GM12864 (cell line): Measurements from ENCODE around the gene TPRN.

Experiments
- DNase-seq: peaks from one replicate; pipeline ENCODE4 v3.0.0-alpha.2; 2011; ENCODE audit warnings: low read depth
- H3K4me3 ChIP-seq: 2 replicates; pipeline ENCODE4 v1.5.1; 2011; ENCODE audit warnings: mild to moderate bottlenecking, low read depth, low read length, control low read depth
- TF ChIP-seq, protein P1 (sequence below): IDR thresholded peaks from 2 replicates; pipeline ENCODE4 v1.5.1; 2011; ENCODE audit warnings: low read depth, mild to moderate bottlenecking, moderate library complexity, low read length, control low read depth, inconsistent platforms; ENCODE audit errors: missing control alignments

The TPRN gene

DNA sequence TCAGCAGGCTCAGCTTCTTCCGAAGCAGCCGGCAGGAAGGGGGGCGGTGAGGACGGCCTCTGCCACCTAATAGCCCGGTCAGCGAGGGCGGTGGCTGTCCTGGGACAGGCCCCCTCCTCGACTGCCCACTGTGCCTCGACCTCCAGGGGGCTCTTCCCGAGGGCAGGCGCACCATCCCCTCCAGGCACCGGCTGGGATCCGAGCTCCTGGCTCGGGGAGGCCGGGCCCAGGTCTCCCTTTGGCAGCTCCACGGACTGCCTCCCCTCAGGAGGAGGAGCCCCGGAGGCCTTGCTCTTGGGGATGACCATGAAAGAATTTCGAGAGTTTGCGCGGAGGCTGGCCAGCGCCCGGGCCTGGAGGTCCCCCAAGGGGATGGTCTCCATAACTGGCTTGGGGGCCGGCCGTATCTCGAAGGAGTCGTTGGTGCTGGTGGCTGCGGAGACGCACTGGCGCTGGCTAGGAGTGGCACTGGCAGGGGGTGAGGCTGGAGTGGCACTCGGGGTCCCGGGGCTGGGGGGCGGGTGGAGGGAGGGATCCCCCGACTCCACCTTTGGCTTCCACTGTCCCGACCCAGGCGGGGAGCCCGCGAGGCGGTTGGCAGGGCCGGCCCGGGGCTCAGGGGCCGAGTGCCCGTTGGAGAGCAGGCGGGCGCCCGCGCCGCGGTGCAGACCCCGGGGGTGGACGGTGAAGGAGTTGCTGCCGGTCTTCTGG, 975 bp downstream of the TPRN start:
- peak overlapping the region; percentile 67 for H3K4me3 ChIP-seq
- no peak for DNase-seq
- TF ChIP-seq, protein P1, sequence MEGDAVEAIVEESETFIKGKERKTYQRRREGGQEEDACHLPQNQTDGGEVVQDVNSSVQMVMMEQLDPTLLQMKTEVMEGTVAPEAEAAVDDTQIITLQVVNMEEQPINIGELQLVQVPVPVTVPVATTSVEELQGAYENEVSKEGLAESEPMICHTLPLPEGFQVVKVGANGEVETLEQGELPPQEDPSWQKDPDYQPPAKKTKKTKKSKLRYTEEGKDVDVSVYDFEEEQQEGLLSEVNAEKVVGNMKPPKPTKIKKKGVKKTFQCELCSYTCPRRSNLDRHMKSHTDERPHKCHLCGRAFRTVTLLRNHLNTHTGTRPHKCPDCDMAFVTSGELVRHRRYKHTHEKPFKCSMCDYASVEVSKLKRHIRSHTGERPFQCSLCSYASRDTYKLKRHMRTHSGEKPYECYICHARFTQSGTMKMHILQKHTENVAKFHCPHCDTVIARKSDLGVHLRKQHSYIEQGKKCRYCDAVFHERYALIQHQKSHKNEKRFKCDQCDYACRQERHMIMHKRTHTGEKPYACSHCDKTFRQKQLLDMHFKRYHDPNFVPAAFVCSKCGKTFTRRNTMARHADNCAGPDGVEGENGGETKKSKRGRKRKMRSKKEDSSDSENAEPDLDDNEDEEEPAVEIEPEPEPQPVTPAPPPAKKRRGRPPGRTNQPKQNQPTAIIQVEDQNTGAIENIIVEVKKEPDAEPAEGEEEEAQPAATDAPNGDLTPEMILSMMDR: no peak

DNA sequence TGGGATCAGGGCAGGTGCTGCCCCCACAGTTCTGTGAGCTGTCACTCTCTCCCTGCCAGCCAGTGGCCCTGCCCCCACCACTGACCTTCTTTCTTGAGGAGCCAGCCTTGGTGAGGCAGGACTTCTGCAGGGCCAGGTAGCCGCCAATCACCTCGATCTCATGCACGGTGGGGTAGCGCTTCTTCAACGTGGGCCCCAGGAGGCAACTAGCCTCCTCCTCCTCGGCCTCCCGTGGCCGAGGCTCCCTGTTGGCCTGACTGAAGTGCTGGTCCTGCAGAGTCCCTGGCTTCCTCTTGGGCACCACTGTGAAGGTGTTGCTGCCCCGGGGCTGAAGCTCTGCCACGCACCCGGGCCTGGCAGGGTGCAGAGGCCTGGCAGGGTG, 1.6 kb downstream of the TPRN start:
- no peak overlapping the region for H3K4me3 ChIP-seq
- TF ChIP-seq, protein P1: no peak

DNA sequence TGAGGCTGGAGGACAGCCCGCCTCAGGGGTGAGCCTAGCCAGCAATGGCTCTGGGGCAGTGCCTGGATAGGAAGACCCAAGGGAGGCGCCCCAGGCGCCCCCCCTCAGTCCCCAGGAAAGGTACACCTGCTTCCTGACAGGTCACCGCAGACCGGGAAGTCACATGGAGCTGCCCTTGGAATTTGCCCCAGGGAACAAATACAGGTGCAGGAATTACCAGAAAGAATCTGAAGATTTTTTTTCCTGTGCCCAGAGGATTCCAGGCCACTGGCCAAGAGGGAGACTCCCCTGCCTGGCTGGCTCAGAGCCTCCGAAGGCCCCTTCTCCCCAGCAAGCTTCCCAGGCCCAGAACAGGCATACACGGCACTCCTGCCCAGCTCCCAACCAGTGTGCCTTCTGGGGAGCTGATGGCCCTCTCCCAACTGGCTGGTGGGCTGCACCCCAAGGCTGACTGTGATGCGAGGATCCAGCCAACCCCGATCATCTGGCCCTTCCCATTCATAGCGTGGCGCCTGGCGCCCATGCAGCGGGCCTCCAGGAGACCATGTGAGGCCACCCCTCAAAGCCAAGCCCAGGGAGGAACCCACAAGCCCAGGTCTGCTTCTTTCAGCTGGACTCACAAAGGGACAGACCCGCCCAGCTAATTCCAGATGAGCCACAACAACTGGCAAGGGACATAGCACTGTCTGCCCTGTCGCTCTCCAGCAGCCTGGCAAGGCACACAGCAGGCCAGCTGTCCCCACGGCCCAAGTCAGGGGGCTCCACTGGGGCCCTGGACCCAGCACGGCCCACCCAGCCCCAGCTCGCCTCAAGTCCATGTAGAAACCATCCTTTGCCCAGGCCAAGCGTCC, 2.3 kb downstream of the TPRN start:
- TF ChIP-seq, protein P1: no peak
- no peak for DNase-seq
- no peak overlapping the region for H3K4me3 ChIP-seq

More for the DNA sequence above, 1.6 kb downstream of the TPRN start:
- no peak for DNase-seq

DNA sequence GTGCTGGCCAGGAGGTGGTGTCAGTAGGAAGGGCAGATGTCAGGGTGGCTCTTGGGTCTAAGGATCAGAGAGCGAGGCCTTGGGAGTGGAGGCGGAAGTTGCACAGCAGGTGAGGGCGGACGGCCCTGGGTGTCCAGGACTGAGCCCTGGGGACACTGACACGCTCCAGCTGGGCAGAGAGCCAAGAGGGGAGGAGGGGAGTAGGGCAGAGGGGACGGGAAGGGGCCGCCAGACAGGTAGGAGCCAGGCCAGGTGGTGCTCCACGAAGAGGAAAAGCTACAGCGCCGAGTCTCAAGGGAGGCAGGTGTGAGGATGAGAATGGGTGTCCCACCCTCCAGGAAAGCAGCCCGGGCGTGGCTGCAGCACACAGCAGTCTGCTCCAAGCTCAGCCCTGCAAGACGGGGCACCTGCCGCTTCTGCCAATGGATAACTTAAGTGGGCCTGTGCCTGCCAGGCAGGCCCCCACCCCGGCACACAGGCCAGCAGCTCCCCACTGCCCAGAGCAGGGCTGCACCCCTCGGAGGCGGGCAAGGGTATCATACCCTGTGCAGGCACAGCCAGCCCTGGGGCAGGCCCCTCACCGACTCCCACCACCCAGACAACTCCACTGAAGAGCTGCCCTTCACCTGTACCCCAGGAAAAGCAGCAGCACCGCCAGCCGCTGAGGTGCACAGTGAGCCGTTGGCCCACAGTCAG, 4.9 kb downstream of the TPRN start:
- DNase-seq: no peak
- TF ChIP-seq, protein P1: no peak
- no peak overlapping the region for H3K4me3 ChIP-seq

DNA sequence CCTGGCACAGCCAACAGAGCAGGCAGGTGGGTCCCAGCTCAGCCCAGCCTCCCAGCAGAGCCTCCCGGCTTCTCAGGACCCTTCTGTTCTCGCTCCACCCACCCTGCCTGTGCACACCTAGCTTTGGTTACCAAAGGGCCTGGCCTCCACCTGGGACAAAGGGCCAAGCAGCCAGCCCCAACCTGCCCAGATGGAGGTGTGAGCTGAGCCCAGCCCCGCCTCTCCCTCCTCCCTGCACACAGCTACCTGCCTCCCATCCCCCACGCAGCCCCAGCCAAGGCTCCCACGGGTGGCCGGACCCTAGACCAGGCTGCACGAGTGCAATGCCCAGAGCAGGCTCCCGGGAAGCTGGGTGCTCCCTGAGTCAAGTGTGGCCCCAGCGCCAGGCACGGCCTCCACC, 5.6 kb downstream of the TPRN start:
- H3K4me3 ChIP-seq: no peak overlapping the region
- TF ChIP-seq, protein P1: no peak
- DNase-seq: no peak

DNA sequence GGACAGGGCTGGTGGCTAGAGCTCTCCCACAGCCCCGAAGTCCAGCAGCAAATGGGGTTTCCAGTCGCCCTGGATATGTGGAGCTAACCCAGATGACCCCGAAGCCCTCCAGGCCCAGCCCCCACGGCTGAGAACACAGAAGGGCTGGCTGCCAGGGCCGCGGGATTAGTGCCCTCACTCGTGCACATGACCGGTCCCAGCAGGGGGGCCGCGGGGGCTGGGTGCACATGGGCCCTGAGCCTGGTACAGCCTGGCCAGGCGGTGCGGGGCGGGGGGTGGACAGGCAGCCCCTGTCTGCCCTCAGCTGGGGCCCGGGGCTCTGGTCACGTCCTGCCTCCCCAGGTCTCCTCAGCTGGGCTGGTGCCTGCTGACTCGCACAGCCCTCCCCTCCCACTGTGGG, 6.2 kb downstream of the TPRN start:
- TF ChIP-seq, protein P1: no peak
- no peak overlapping the region for H3K4me3 ChIP-seq
- DNase-seq: no peak
